Nephron (organoid): ENCODE data around the gene PPM1H.

Experiments
- H3K27ac Mint-ChIP-seq, 3 experiments: 2 replicates each; pipeline ENCODE4 v1.8.0; 2020; ENCODE audit warnings: mixed read lengths in 3 of 3, mild to moderate bottlenecking in 2 of 3, moderate library complexity in 1 of 3
- H3K27me3 Mint-ChIP-seq: 2 replicates; pipeline ENCODE4 v1.8.0; 2021; ENCODE audit warnings: low read depth, mild to moderate bottlenecking, moderate library complexity, mixed read lengths
- H3K36me3 Mint-ChIP-seq: 2 replicates; pipeline ENCODE4 v1.8.0; 2020; ENCODE audit warnings: low read depth, mixed read lengths
- H3K4me1 Mint-ChIP-seq: 2 replicates; pipeline ENCODE4 v1.8.0; 2020; ENCODE audit warnings: mixed read lengths
- H3K4me3 Mint-ChIP-seq, 3 experiments: 2 replicates each; pipeline ENCODE4 v1.8.0; 2020; ENCODE audit warnings: mild to moderate bottlenecking in 3 of 3, mixed read lengths in 3 of 3, moderate library complexity in 2 of 3
- H3K9me3 Mint-ChIP-seq: 2 replicates; pipeline ENCODE4 v1.8.0; 2020; ENCODE audit warnings: mixed read lengths
- CTCF ChIP-seq, 3 experiments: fragments of 200-600 bp; sonication (generic); IDR thresholded peaks; one replicate each; pipeline ENCODE4 v1.5.0; 2021; ENCODE audit warnings: antibody characterized with exemption in 3 of 3; ENCODE audit not compliant: unreplicated experiment in 3 of 3

Gene PPM1H

GRCh38 chr12:62922539-62922938 lies 12.4 kb downstream of the PPM1H start:
- Mint-ChIP-seq H3K27me3 (no peaks in the 10 kb centered on the region), H3K4me1 (peaks cover 24% of the 10 kb centered on the region), H3K4me3 (peak overlapping the region in 1 of 3 experiments; percentile 44), H3K27ac (peak overlapping the region; percentile 64 to 73 (median 73)), H3K9me3 (no peaks in the 10 kb centered on the region), H3K36me3 (peaks cover 4% of the 10 kb centered on the region)
- TF ChIP-seq CTCF (IDR thresholded peaks at IDR 0.05; ENCODE audit: unreplicated experiment in 3 of 3): no peak

GRCh38 chr12:62919838-62920237 lies 15.1 kb downstream of the PPM1H start:
- no peaks in the 10 kb centered on the region for H3K27me3 Mint-ChIP-seq
- peaks cover 39% of the 10 kb centered on the region for H3K4me1 Mint-ChIP-seq
- no peaks in the 10 kb centered on the region for H3K9me3 Mint-ChIP-seq
- no peak overlapping the region for H3K4me3 Mint-ChIP-seq
- H3K36me3 Mint-ChIP-seq: peaks cover 4% of the 10 kb centered on the region
- TF ChIP-seq CTCF (IDR thresholded peaks at IDR 0.05; ENCODE audit: unreplicated experiment in 3 of 3): no peak
- no peak overlapping the region for H3K27ac Mint-ChIP-seq

GRCh38 chr12:62917926-62918325 lies 17.0 kb downstream of the PPM1H start:
- Mint-ChIP-seq H3K9me3 (no peaks in the 10 kb centered on the region), H3K4me1 (peaks cover 50% of the 10 kb centered on the region), H3K4me3 (no peak overlapping the region), H3K27me3 (no peaks in the 10 kb centered on the region), H3K27ac (peak overlapping the region in 1 of 3 experiments; percentile 71), H3K36me3 (peaks cover 3% of the 10 kb centered on the region)
- no peak for TF ChIP-seq CTCF (IDR thresholded peaks at IDR 0.05; ENCODE audit: unreplicated experiment in 3 of 3)

GRCh38 chr12:62916632-62917425 lies 18.1 kb downstream of the PPM1H start:
- no peak for TF ChIP-seq CTCF (IDR thresholded peaks at IDR 0.05; ENCODE audit: unreplicated experiment in 3 of 3)
- Mint-ChIP-seq H3K36me3 (peaks cover 4% of the 10 kb centered on the region), H3K4me3 (no peak overlapping the region), H3K27me3 (no peaks in the 10 kb centered on the region), H3K9me3 (no peaks in the 10 kb centered on the region), H3K4me1 (peaks cover 49% of the 10 kb centered on the region), H3K27ac (peak overlapping the region in 1 of 3 experiments; percentile 71)

- Mint-ChIP-seq H3K4me1 (peaks cover 60% of the 10 kb centered on the region), H3K27me3 (no peaks in the 10 kb centered on the region), H3K9me3 (no peaks in the 10 kb centered on the region), H3K36me3 (peaks cover 4% of the 10 kb centered on the region), H3K4me3 (no peak overlapping the region), H3K27ac (peak overlapping the region in 1 of 3 experiments; percentile 20)
- TF ChIP-seq CTCF (IDR thresholded peaks at IDR 0.05; ENCODE audit: unreplicated experiment in 3 of 3): no peak
Measured at GRCh38 chr12:62915204-62915529, 19.8 kb downstream of the PPM1H start.
